ENCODE data around the gene ZNF544. TPM values are rescaled to one million over a fixed set of nuclear protein-coding genes. Genes with fewer than 3 reads are reported as not detected.
"Not testable (repeated sequence)": the region's sequence is repeated elsewhere in the genome, so short reads cannot be mapped to it uniquely, and the experiment has no call there.

The ZNF544 gene
- total RNA-seq, 1 donor = 32.9 TPM

DNA sequence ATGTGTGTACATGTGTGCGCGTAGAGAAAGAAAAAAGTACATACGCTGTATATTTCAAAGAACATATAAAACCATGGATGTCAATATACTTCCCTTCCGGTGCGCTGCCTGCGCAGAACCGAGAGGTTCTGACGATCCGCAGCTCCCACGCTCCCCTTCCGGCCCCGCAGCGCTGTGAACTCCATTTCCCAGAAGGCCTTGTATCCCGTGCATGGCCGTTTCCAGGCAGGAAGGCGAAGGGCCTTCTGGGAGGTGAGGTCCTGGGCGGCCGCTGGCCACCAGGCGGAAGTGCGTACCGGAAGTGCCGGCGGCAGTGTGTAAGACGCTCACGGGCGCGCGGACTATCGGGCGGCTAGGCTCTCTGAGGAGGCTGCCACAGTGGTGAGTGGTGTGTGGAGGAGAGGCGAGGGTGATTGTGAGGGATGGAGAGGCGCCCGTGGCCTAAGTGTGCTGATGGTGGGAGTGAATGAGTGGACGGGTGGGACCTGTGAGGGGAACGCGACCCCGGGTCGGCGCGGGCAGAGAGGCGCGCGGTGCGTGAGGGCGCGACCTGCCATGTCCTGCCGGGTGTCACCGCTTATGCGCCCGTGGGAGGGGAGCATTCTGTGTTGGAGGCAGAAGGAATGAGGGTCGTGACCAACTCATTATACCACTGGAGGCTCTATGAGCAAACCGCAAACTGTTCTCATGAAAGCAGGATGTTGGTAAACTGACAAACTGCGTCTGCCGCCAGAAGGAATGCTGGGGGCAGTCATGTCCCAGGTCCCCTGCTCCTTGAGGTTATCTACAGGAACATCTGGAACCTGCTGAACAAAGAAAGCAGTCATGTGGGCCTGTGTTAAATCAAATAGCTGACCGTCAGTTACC is 76.6 kb downstream of the ZNF544 start, which contains the start of gene ERVK3-1:
Gene ERVK3-1 (plus strand): TSS at position 313 of the 867 bp plus-strand sequence. CDS start 6,792 bp downstream, outside the sequence.
- Histone ChIP-seq H3K9me3 (ENCODE audit: low read depth, low read length) (no peaks in the 10 kb centered on the region), H3K27ac (ENCODE audit: low read depth, low read length) (peak within 1 kb of the TSS; percentile 94), H3K4me1 (ENCODE audit: insufficient read depth, low read length) (peaks cover 14% of the 10 kb centered on the region), H2AFZ (ENCODE audit: low read length) (peak within 1 kb of the TSS; percentile 94), H3K79me2 (ENCODE audit: insufficient read depth, low read length) (peaks cover 49% of the 10 kb centered on the region), H4K20me1 (ENCODE audit: insufficient read depth, low read length) (peaks cover 13% of the 10 kb centered on the region), H3K36me3 (ENCODE audit: insufficient read depth, low read length) (peaks cover 38% of the 10 kb centered on the region), H3K4me2 (ENCODE audit: insufficient read depth, low read length) (peak within 1 kb of the TSS; percentile 82), H3K4me3 (ENCODE audit: insufficient read depth, low read length) (peak within 1 kb of the TSS; percentile 96), H3K27me3 (ENCODE audit: insufficient read depth, low read length) (no peaks in the 10 kb centered on the region)
- TF ChIP-seq, protein P1, sequence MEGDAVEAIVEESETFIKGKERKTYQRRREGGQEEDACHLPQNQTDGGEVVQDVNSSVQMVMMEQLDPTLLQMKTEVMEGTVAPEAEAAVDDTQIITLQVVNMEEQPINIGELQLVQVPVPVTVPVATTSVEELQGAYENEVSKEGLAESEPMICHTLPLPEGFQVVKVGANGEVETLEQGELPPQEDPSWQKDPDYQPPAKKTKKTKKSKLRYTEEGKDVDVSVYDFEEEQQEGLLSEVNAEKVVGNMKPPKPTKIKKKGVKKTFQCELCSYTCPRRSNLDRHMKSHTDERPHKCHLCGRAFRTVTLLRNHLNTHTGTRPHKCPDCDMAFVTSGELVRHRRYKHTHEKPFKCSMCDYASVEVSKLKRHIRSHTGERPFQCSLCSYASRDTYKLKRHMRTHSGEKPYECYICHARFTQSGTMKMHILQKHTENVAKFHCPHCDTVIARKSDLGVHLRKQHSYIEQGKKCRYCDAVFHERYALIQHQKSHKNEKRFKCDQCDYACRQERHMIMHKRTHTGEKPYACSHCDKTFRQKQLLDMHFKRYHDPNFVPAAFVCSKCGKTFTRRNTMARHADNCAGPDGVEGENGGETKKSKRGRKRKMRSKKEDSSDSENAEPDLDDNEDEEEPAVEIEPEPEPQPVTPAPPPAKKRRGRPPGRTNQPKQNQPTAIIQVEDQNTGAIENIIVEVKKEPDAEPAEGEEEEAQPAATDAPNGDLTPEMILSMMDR (IDR thresholded peaks at IDR 0.05; ENCODE audit: extremely low read depth, low read depth, low read length) = no peak
- DNase-seq (ENCODE audit: insufficient read length, low spot score, missing footprints) = peak; percentile 98

DNA sequence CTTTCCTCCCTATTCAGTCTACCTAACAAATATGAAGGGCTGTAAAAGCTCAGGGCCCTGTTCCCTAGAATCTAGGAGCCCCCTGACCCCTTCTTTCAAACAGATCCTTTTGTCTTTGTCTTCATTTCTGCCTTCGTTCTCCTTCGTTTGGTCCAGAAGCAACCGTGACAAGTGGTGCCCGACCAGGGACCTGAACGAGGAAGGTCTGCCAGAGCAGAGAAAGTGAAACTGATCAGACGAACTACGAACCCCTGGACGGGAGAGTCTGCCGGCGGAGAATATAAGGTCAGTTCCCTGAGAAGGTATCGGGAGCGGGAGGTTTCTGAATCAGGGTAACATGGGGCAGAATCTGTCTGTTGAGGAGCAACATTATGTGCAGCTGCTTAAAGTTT is 77.2 kb downstream of the ZNF544 start:
- H3K36me3 ChIP-seq (ENCODE audit: insufficient read depth, low read length) = peaks cover 32% of the 10 kb centered on the region
- peaks cover 44% of the 10 kb centered on the region for H3K79me2 ChIP-seq (ENCODE audit: insufficient read depth, low read length)
- peak overlapping the region; percentile 94 for H2AFZ ChIP-seq (ENCODE audit: low read length)
- peaks cover 14% of the 10 kb centered on the region for H3K4me1 ChIP-seq (ENCODE audit: insufficient read depth, low read length)
- no peaks in the 10 kb centered on the region for H3K27me3 ChIP-seq (ENCODE audit: insufficient read depth, low read length)
- peak overlapping the region; percentile 82 for H3K4me2 ChIP-seq (ENCODE audit: insufficient read depth, low read length)
- H3K4me3 ChIP-seq (ENCODE audit: insufficient read depth, low read length) = peak overlapping the region; percentile 96
- TF ChIP-seq, protein P1 (IDR thresholded peaks at IDR 0.05; ENCODE audit: extremely low read depth, low read depth, low read length) = no peak
- no peak for DNase-seq (ENCODE audit: insufficient read length, low spot score, missing footprints)
- peaks cover 11% of the 10 kb centered on the region for H4K20me1 ChIP-seq (ENCODE audit: insufficient read depth, low read length)
- H3K9me3 ChIP-seq (ENCODE audit: low read depth, low read length) = no peaks in the 10 kb centered on the region
- H3K27ac ChIP-seq (ENCODE audit: low read depth, low read length) = peak overlapping the region; percentile 94

DNA sequence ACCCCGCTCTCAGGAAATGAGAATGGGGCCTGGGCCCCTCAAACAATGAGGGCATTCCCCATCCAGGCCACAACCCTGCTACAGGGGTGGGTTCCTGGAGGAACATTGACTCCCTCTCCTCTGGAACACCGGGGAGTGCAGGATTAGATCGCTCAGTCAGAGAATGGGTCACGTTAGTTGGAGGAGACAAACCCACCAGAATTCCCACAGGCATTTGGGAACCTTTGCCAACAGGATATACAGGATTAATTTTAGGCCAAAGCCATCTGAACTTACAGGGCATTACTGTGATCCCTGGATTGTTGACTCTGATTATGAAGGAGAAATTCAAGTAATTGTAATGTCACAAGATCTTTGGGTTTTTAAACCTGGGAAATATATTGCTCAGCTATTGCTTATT is 79.0 kb downstream of the ZNF544 start:
- H4K20me1 ChIP-seq (ENCODE audit: insufficient read depth, low read length) = peaks cover 24% of the 10 kb centered on the region
- H3K27ac ChIP-seq (ENCODE audit: low read depth, low read length) = no peak overlapping the region
- H3K4me1 ChIP-seq (ENCODE audit: insufficient read depth, low read length) = peaks cover 14% of the 10 kb centered on the region
- H3K4me3 ChIP-seq (ENCODE audit: insufficient read depth, low read length) = no peak overlapping the region
- H3K79me2 ChIP-seq (ENCODE audit: insufficient read depth, low read length) = peaks cover 41% of the 10 kb centered on the region
- peaks cover 41% of the 10 kb centered on the region for H3K36me3 ChIP-seq (ENCODE audit: insufficient read depth, low read length)
- H3K9me3 ChIP-seq (ENCODE audit: low read depth, low read length) = no peaks in the 10 kb centered on the region
- no peak for DNase-seq (ENCODE audit: insufficient read length, low spot score, missing footprints)
- no peak overlapping the region for H2AFZ ChIP-seq (ENCODE audit: low read length)
- no peaks in the 10 kb centered on the region for H3K27me3 ChIP-seq (ENCODE audit: insufficient read depth, low read length)
- H3K4me2 ChIP-seq (ENCODE audit: insufficient read depth, low read length) = no peak overlapping the region
- TF ChIP-seq, protein P1 (IDR thresholded peaks at IDR 0.05; ENCODE audit: extremely low read depth, low read depth, low read length) = no peak

DNA sequence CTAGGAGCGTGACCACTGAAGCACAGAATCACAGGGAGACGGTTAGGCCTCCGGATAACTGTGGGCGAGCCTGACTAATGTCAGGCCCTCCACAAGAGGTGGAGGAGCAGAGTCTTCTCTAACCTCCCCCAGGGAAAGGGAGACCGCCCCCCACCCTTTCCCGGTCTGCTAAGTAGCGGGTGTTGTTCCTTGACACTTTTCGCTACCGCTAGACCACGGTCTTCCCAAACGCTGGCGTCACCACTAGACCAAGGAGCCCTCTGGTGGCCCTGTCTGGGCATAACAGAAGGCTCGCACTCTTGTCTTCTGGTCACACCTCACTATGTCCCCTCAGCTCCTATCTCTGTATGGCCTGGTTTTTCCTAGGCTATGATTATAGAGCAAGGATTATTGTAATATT is 82.0 kb downstream of the ZNF544 start:
- not testable (repeated sequence) for DNase-seq (ENCODE audit: insufficient read length, low spot score, missing footprints); H3K4me1 ChIP-seq (ENCODE audit: insufficient read depth, low read length); H3K27me3 ChIP-seq (ENCODE audit: insufficient read depth, low read length); H3K4me3 ChIP-seq (ENCODE audit: insufficient read depth, low read length); H2AFZ ChIP-seq (ENCODE audit: low read length); H3K27ac ChIP-seq (ENCODE audit: low read depth, low read length); H3K9me3 ChIP-seq (ENCODE audit: low read depth, low read length); H3K4me2 ChIP-seq (ENCODE audit: insufficient read depth, low read length)
- Histone ChIP-seq H4K20me1 (ENCODE audit: insufficient read depth, low read length) (peaks cover 27% of the 10 kb centered on the region), H3K79me2 (ENCODE audit: insufficient read depth, low read length) (peaks cover 36% of the 10 kb centered on the region), H3K36me3 (ENCODE audit: insufficient read depth, low read length) (peaks cover 59% of the 10 kb centered on the region)
- TF ChIP-seq, protein P1 (IDR thresholded peaks at IDR 0.05; ENCODE audit: extremely low read depth, low read depth, low read length) = peak; percentile 33

Data from osteoblast (primary cell).